Keratinocyte (primary cell): ENCODE data around the gene SBNO1. TPM values are rescaled to one million over a fixed set of nuclear protein-coding genes. Genes with fewer than 3 reads are reported as not detected.

Experiments
- DNase-seq: peaks from one replicate; pipeline ENCODE4 v3.0.0-alpha.2; 2011; ENCODE audit warnings: low read depth, missing footprints, low spot score
- FAIRE-seq: peaks from 2 replicates; lab custom pipeline; 2011; peaks lifted over from hg19 to GRCh38; lab: Jason Lieb, UNC
- H2AFZ ChIP-seq: 2 replicates; pipeline ENCODE4 v1.6.0; 2012; ENCODE audit warnings: low read length, control low read depth, inconsistent platforms; ENCODE audit not compliant: control insufficient read depth
- H3K27ac ChIP-seq: 2 replicates; pipeline ENCODE4 v1.5.1; 2011; ENCODE audit warnings: low read length; ENCODE audit not compliant: control insufficient read depth, insufficient read depth
- H3K27me3 ChIP-seq: 3 replicates; pipeline ENCODE4 v1.6.0; 2011; ENCODE audit warnings: low read length; ENCODE audit not compliant: control insufficient read depth, insufficient read depth; ENCODE audit errors: extremely low read depth
- H3K36me3 ChIP-seq, 2 experiments: 2 replicates in 1 of 2; 3 replicates in 1 of 2; pipeline ENCODE4 v1.5.1; 2011; ENCODE audit warnings: low read length in 2 of 2, mild to moderate bottlenecking in 1 of 2; ENCODE audit not compliant: control insufficient read depth in 2 of 2, insufficient read depth in 2 of 2; ENCODE audit errors: extremely low read depth in 1 of 2
- H3K4me1 ChIP-seq: 3 replicates; pipeline ENCODE4 v1.5.1; 2011; ENCODE audit warnings: low read length; ENCODE audit not compliant: control insufficient read depth, insufficient read depth; ENCODE audit errors: extremely low read depth
- H3K4me2 ChIP-seq: 3 replicates; pipeline ENCODE4 v1.6.0; 2011; ENCODE audit warnings: low read depth, low read length; ENCODE audit not compliant: control insufficient read depth, insufficient read depth; ENCODE audit errors: extremely low read depth
- H3K4me3 ChIP-seq, 3 experiments: fragments of 200-600 bp in 1 of 3; sonication (generic) in 1 of 3; 2 replicates in 2 of 3; 3 replicates in 1 of 3; pipeline ENCODE4 v1.5.1; 2011 to 2016; ENCODE audit warnings: low read length in 3 of 3, mild to moderate bottlenecking in 3 of 3, control low read depth in 2 of 3, inconsistent platforms in 1 of 3, low read depth in 1 of 3, mixed read lengths in 1 of 3, mixed run types in 1 of 3, moderate library complexity in 1 of 3; ENCODE audit not compliant: control insufficient read depth in 2 of 3, insufficient read depth in 2 of 3; ENCODE audit errors: extremely low read depth in 1 of 3
- H3K79me2 ChIP-seq: 2 replicates; pipeline ENCODE4 v1.6.0; 2012; ENCODE audit warnings: low read length; ENCODE audit not compliant: control insufficient read depth, insufficient read depth
- H3K9ac ChIP-seq: 3 replicates; pipeline ENCODE4 v1.6.0; 2011; ENCODE audit warnings: low read length; ENCODE audit not compliant: control insufficient read depth, insufficient read depth; ENCODE audit errors: extremely low read depth
- H3K9me1 ChIP-seq: 3 replicates; pipeline ENCODE4 v1.6.0; 2011; ENCODE audit warnings: low read length; ENCODE audit not compliant: control insufficient read depth, insufficient read depth; ENCODE audit errors: extremely low read depth
- H3K9me3 ChIP-seq: 2 replicates; pipeline ENCODE4 v1.5.1; 2012; ENCODE audit warnings: low read depth, low read length; ENCODE audit not compliant: control insufficient read depth
- H4K20me1 ChIP-seq: 3 replicates; pipeline ENCODE4 v1.6.0; 2011; ENCODE audit warnings: low read length; ENCODE audit not compliant: control insufficient read depth, insufficient read depth; ENCODE audit errors: extremely low read depth
- CTCF ChIP-seq, 3 experiments: IDR thresholded peaks in 1 of 3; conservative IDR thresholded peaks in 1 of 3; optimal IDR thresholded peaks in 1 of 3; 2 replicates in 2 of 3; 3 replicates in 1 of 3; pipeline versions ENCODE3 to v1.5.1; 2011; ENCODE audit warnings: low read length in 3 of 3, mild to moderate bottlenecking in 3 of 3, moderate library complexity in 2 of 3, control low read depth in 1 of 3, inconsistent platforms in 1 of 3; ENCODE audit not compliant: insufficient read depth in 2 of 3; ENCODE audit errors: extremely low read depth in 1 of 3
- EZH2 ChIP-seq: IDR thresholded peaks from one replicate; pipeline ENCODE4 v1.6.1; 2012; ENCODE audit warnings: inconsistent platforms, mild to moderate bottlenecking, low read length, moderate library complexity
- dilution Hi-C: fragments of 300-500 bp; cut with MboI; formaldehyde crosslinking; loops from one replicate; pipeline ENCODE4 v1.7.0; 2020; ENCODE audit warnings: low sequenced_read_pairs; ENCODE audit not compliant: extremely low pct_ligation_motif_present
- polyA plus RNA-seq, 5 experiments: library from polyadenylated mRNA; depleted of rRNA in 3 of 5; stranded (reverse) in 3 of 5; stranded (forward) in 1 of 5; unstranded in 1 of 5; fragments of >200 nt; gene quantifications; 1 replicate in 1 of 5; 2 replicates in 3 of 5; 3 replicates in 1 of 5; pipeline versions ENCODE4 v1.2.1 to v1.2.3, GENCODE V29; 2011 to 2012; ENCODE audit warnings: missing spikeins in 2 of 5, low read depth in 1 of 5, low replicate concordance in 1 of 5

The SBNO1 gene
- polyA plus RNA-seq, 1 donor (not counting 4 experiments of a cell fraction or from before 2014, with no cell fraction given) = 18.4 TPM

DNA sequence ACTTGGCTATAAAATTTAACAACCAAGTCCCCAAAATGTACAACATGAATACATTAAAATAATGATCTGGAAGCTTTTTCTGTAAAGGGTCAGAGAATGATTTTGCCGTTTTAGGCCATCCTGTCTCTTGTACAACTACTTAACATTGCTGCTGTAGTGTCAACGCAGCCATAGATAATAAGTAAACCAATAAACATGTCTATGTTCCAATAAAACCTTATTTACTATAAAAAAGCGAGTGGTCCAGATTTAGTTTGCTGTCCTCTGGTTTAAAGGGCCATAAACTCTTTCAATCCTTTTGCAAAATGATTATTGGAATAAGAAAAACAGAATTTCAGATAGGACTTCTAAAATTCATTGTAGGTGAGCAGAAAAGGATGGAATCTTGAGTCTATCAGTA, 29.2 kb downstream of the SBNO1 start:
- FAIRE-seq (no peak), DNase-seq (no peak)
- peaks cover 7 to 18% of the 10 kb centered on the region in 2 experiments for H3K36me3 ChIP-seq
- peaks cover 13% of the 10 kb centered on the region for H3K79me2 ChIP-seq
- H3K9me3 ChIP-seq = no peaks in the 10 kb centered on the region
- no peak overlapping the region for H3K4me2 ChIP-seq
- TF ChIP-seq EZH2 = no peak
- TF ChIP-seq CTCF (optimal IDR thresholded peaks at IDR 0.05 in 1 of 3, IDR thresholded peaks at IDR 0.05 in 1 of 3, conservative IDR thresholded peaks at IDR 0.05 in 1 of 3; ENCODE audit: extremely low read depth in 1 of 3, insufficient read depth in 2 of 3, low read length in 3 of 3) = no peak
- H3K4me3 ChIP-seq = no peak overlapping the region
- dilution Hi-C loops = no loop called here
- no peak overlapping the region for H3K9ac ChIP-seq
- H3K9me1 ChIP-seq = no peaks in the 10 kb centered on the region
- no peaks in the 10 kb centered on the region for H3K27me3 ChIP-seq
- no peak overlapping the region for H2AFZ ChIP-seq
- H3K4me1 ChIP-seq = no peaks in the 10 kb centered on the region
- no peaks in the 10 kb centered on the region for H4K20me1 ChIP-seq
- H3K27ac ChIP-seq = no peak overlapping the region

GRCh38 chr12:123329799-123330198, 34.8 kb downstream of the SBNO1 start:
- Histone ChIP-seq H3K4me2 (no peak overlapping the region), H3K79me2 (no peaks in the 10 kb centered on the region), H3K4me3 (no peak overlapping the region), H3K9me1 (no peaks in the 10 kb centered on the region), H3K9ac (no peak overlapping the region), H2AFZ (no peak overlapping the region), H4K20me1 (no peaks in the 10 kb centered on the region), H3K27me3 (no peaks in the 10 kb centered on the region), H3K4me1 (no peaks in the 10 kb centered on the region), H3K27ac (no peak overlapping the region), H3K9me3 (no peaks in the 10 kb centered on the region), H3K36me3 (peaks cover 15 to 20% of the 10 kb centered on the region in 2 experiments)
- no peak for FAIRE-seq
- TF ChIP-seq EZH2 = no peak
- TF ChIP-seq CTCF (optimal IDR thresholded peaks at IDR 0.05 in 1 of 3, IDR thresholded peaks at IDR 0.05 in 1 of 3, conservative IDR thresholded peaks at IDR 0.05 in 1 of 3; ENCODE audit: extremely low read depth in 1 of 3, insufficient read depth in 2 of 3, low read length in 3 of 3) = no peak
- dilution Hi-C loops = no loop called here
- DNase-seq = no peak
